Endothelial cell of umbilical vein (primary cell): Measurements from ENCODE around the gene FAM118A. TPM values are rescaled to one million over a fixed set of nuclear protein-coding genes. Genes with fewer than 3 reads are reported as not detected.

Experiments
- BruUV-seq: library from RNA; stranded (reverse); fragments of 400-500 nt; replicated peaks from 2 replicates; lab custom pipeline; 2021; lab: Mats Ljungman, UMichigan
- CTCF ChIA-PET: fragments of 300-600, 350-600 bp; sonication (Branson Sonifier 250); formaldehyde crosslinking; loops from one replicate; lab custom pipeline; 2021; ENCODE audit warnings: antibody characterized with exemption, inconsistent platforms; lab: Charles Lee
- POLR2A ChIA-PET: fragments of 300-600, 350-600 bp; sonication (Branson Sonifier 250); formaldehyde crosslinking; loops from one replicate; lab custom pipeline; 2021; ENCODE audit warnings: antibody characterized with exemption, inconsistent platforms; lab: Charles Lee
- DNase-seq: peaks from one replicate; pipeline ENCODE4 v3.0.0-alpha.2; 2011; ENCODE audit warnings: low read depth, low spot score
- FAIRE-seq: peaks from 2 replicates; lab custom pipeline; 2011; peaks lifted over from hg19 to GRCh38; lab: Jason Lieb, UNC
- H2AFZ ChIP-seq: 2 replicates; pipeline ENCODE4 v1.6.0; 2012; ENCODE audit warnings: low read depth, low read length, control low read depth, inconsistent platforms
- H3K27ac ChIP-seq: 2 replicates; pipeline ENCODE4 v1.5.1; 2011; ENCODE audit warnings: low read depth, mild to moderate bottlenecking, control low read depth, low read length, moderate library complexity; ENCODE audit not compliant: insufficient read depth
- H3K27me3 ChIP-seq, 2 experiments: 2 replicates each; pipeline versions ENCODE4 v1.6.0 to v1.6.1; 2011; ENCODE audit warnings: low read length in 2 of 2, mixed read lengths in 1 of 2; ENCODE audit not compliant: control insufficient read depth in 2 of 2, insufficient read depth in 2 of 2
- H3K36me3 ChIP-seq, 2 experiments: 2 replicates in 1 of 2; 3 replicates in 1 of 2; pipeline ENCODE4 v1.5.1; 2011; ENCODE audit warnings: low read length in 2 of 2, mild to moderate bottlenecking in 1 of 2, moderate library complexity in 1 of 2; ENCODE audit not compliant: control insufficient read depth in 2 of 2, insufficient read depth in 2 of 2; ENCODE audit errors: extremely low read depth in 1 of 2
- H3K4me1 ChIP-seq: 3 replicates; pipeline ENCODE4 v1.5.1; 2011; ENCODE audit warnings: mild to moderate bottlenecking, low read length; ENCODE audit not compliant: control insufficient read depth, insufficient read depth; ENCODE audit errors: extremely low read depth
- H3K4me2 ChIP-seq: 2 replicates; pipeline ENCODE4 v1.6.1; 2011; ENCODE audit warnings: low read length, control low read depth, mixed read lengths; ENCODE audit not compliant: insufficient read depth
- H3K4me3 ChIP-seq, 3 experiments: fragments of 200-600 bp in 1 of 3; sonication (generic), shearing (Covaris generic) in 1 of 3; replicated peaks in 1 of 3; 2 replicates each; pipeline ENCODE4 v1.5.1; 2011 to 2016; ENCODE audit warnings: control low read depth in 3 of 3, low read length in 3 of 3, mild to moderate bottlenecking in 2 of 3, inconsistent platforms in 1 of 3, low read depth in 1 of 3, moderate library complexity in 1 of 3; ENCODE audit not compliant: insufficient read depth in 1 of 3
- H3K79me2 ChIP-seq: 2 replicates; pipeline ENCODE4 v1.6.0; 2012; ENCODE audit warnings: low read length, inconsistent platforms; ENCODE audit not compliant: control insufficient read depth, insufficient read depth
- H3K9ac ChIP-seq: replicated peaks from 2 replicates; pipeline ENCODE3; 2011; ENCODE audit warnings: low read length, control low read depth; ENCODE audit not compliant: insufficient read depth; ENCODE audit errors: extremely low read depth
- H3K9me1 ChIP-seq: replicated peaks from 3 replicates; pipeline ENCODE4 v1.6.0; 2011; ENCODE audit warnings: mild to moderate bottlenecking, low read length; ENCODE audit not compliant: control insufficient read depth, insufficient read depth; ENCODE audit errors: extremely low read depth
- H3K9me3 ChIP-seq: replicated peaks from 2 replicates; pipeline ENCODE4 v1.5.1; 2012; ENCODE audit warnings: low read length, inconsistent platforms; ENCODE audit not compliant: control insufficient read depth, insufficient read depth
- H4K20me1 ChIP-seq: replicated peaks from 2 replicates; pipeline ENCODE3; 2011; ENCODE audit warnings: mild to moderate bottlenecking, low read length; ENCODE audit not compliant: control insufficient read depth, insufficient read depth; ENCODE audit errors: extremely low read depth
- EZH2 ChIP-seq: IDR thresholded peaks from 2 replicates; pipeline ENCODE4 v1.6.1; 2012; ENCODE audit warnings: borderline replicate concordance, low read depth, mild to moderate bottlenecking, moderate library complexity, low read length, inconsistent platforms; ENCODE audit not compliant: severe bottlenecking
- GATA2 ChIP-seq: IDR thresholded peaks from 2 replicates; pipeline ENCODE4 v1.7.0; 2011; ENCODE audit warnings: low read depth, mild to moderate bottlenecking, moderate library complexity, mixed read lengths, low read length; ENCODE audit not compliant: insufficient read length, insufficient read depth
- JUN ChIP-seq: IDR thresholded peaks from 2 replicates; pipeline ENCODE4 v1.6.1; 2011; ENCODE audit warnings: borderline replicate concordance, low read depth; ENCODE audit not compliant: insufficient read length, insufficient read depth
- MYC ChIP-seq: IDR thresholded peaks from one replicate; pipeline ENCODE4 v1.6.1; 2011; ENCODE audit warnings: mild to moderate bottlenecking, low read depth, low read length
- POLR2A ChIP-seq: IDR thresholded peaks from 2 replicates; pipeline ENCODE4 v1.6.1; 2012; ENCODE audit warnings: low read depth, mild to moderate bottlenecking, control low read depth, low read length
- POLR2AphosphoS5 ChIP-seq: IDR thresholded peaks from 2 replicates; pipeline ENCODE4 v1.6.1; 2012; ENCODE audit warnings: low read depth, mild to moderate bottlenecking, control low read depth, low read length, moderate library complexity; ENCODE audit not compliant: insufficient read depth
- dilution Hi-C: fragments of 300-500 bp; cut with MboI; formaldehyde crosslinking; loops from one replicate; pipeline ENCODE4 v1.15.0; 2019; ENCODE audit warnings: low sequenced_read_pairs; ENCODE audit not compliant: extremely low pct_ligation_motif_present
- intact Hi-C: fragments of 100-400 bp; cut with micrococcal nuclease; formaldehyde crosslinking; loops from one replicate; pipeline ENCODE4 v1.10.0; 2022
- polyA plus RNA-seq, 4 experiments: library from polyadenylated mRNA; depleted of rRNA in 3 of 4; stranded (reverse) in 3 of 4; unstranded in 1 of 4; fragments of >200 nt; gene quantifications; 2 replicates each; pipeline versions ENCODE4 v1.2.1 to v1.2.3, GENCODE V29; 2011 to 2012; ENCODE audit warnings: missing spikeins in 1 of 4
- total RNA-seq: library from RNA; stranded (reverse); gene quantifications from 2 replicates; pipeline ENCODE4 v1.2.3, GENCODE V29; 2021
- TF ChIP-seq, protein P1 (sequence below): IDR thresholded peaks from 2 replicates; pipeline ENCODE4 v1.6.1; 2011; ENCODE audit not compliant: insufficient read depth, insufficient read length
- TF ChIP-seq, protein P2 (sequence below), 2 donors: IDR thresholded peaks; 1 replicate in 1 of 2; 2 replicates in 1 of 2; pipeline ENCODE4 v1.5.1; 2011; ENCODE audit warnings: low read length in 2 of 2, mild to moderate bottlenecking in 2 of 2, moderate library complexity in 2 of 2, control low read depth in 1 of 2, inconsistent platforms in 1 of 2, low read depth in 1 of 2; ENCODE audit not compliant: insufficient read depth in 1 of 2; ENCODE audit errors: extremely low read depth in 1 of 2

The FAM118A gene
- total and polyA plus RNA-seq, 2 donors (not counting 3 experiments of a cell fraction or from before 2014, with no cell fraction given): 20.2 to 25.6 TPM

DNA sequence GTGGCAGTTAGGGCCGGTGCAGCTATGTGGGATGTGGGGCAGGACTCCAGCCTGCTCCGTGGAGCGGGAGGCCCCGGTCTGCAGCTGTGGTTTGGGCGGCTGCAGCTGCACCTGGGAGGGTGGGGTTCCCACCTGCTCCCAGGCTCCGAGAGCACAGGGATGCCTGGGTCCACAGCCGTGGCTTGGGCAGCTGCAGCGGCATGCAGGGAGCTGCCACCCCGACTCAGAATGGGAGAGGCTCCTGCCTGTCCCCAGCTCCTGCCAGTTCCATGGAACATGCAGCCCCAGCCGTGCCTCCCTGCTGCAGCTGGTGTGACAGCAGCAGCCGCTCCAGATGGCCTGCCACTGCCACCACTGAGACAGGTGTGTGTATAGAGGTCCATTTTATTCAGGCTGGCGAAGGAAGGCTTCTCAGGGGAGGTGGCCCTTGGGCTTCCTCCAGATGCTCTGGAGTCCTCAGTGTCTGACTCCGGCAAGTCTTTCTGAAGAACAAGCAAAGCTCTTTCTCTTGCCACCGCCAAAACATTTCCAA is 46.7 kb upstream of the FAM118A start:
- dilution Hi-C loops: no loop called here

More for the DNA sequence above, 46.7 kb upstream of the FAM118A start:
- Histone ChIP-seq H3K9me1 (no peaks in the 10 kb centered on the region), H3K9me3 (no peaks in the 10 kb centered on the region), H3K36me3 (no peaks in the 10 kb centered on the region), H4K20me1 (no peaks in the 10 kb centered on the region), H2AFZ (no peak overlapping the region), H3K4me2 (no peak overlapping the region), H3K4me1 (no peaks in the 10 kb centered on the region), H3K27ac (no peak overlapping the region), H3K9ac (no peak overlapping the region), H3K4me3 (no peak overlapping the region), H3K79me2 (no peaks in the 10 kb centered on the region), H3K27me3 (peaks cover 0 to 7% of the 10 kb centered on the region in 2 experiments)
- FAIRE-seq: no peak
- TF ChIP-seq MYC (no peak), POLR2A (no peak), JUN (no peak), GATA2 (no peak), EZH2 (no peak), POLR2AphosphoS5 (no peak)
- TF ChIP-seq, protein P1, sequence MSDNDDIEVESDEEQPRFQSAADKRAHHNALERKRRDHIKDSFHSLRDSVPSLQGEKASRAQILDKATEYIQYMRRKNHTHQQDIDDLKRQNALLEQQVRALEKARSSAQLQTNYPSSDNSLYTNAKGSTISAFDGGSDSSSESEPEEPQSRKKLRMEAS: no peak
- TF ChIP-seq, protein P2, sequence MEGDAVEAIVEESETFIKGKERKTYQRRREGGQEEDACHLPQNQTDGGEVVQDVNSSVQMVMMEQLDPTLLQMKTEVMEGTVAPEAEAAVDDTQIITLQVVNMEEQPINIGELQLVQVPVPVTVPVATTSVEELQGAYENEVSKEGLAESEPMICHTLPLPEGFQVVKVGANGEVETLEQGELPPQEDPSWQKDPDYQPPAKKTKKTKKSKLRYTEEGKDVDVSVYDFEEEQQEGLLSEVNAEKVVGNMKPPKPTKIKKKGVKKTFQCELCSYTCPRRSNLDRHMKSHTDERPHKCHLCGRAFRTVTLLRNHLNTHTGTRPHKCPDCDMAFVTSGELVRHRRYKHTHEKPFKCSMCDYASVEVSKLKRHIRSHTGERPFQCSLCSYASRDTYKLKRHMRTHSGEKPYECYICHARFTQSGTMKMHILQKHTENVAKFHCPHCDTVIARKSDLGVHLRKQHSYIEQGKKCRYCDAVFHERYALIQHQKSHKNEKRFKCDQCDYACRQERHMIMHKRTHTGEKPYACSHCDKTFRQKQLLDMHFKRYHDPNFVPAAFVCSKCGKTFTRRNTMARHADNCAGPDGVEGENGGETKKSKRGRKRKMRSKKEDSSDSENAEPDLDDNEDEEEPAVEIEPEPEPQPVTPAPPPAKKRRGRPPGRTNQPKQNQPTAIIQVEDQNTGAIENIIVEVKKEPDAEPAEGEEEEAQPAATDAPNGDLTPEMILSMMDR (IDR thresholded peaks at IDR 0.05; ENCODE audit: extremely low read depth in 1 of 2, insufficient read depth in 1 of 2, low read depth in 1 of 2, low read length in 2 of 2): no peak
- BruUV-seq: no TSS peak
- POLR2A ChIA-PET: no interaction called here
- CTCF ChIA-PET: interaction anchor here (1.1 to 2.2 kb wide), 8 partner anchors 17 to 162 kb away, joined by 3 to 9 read pairs (median 3); partner anchors contain the start of gene NUP50
- no peak for DNase-seq
- intact Hi-C loops: loop anchor here (1.0 to 5.0 kb wide), 8 partner anchors 16 to 442 kb away; partner anchors contain the start of gene NUP50
